GM19397 (cell line): ENCODE data around the gene SRRM2.

ENCODE experiments used
- ATAC-seq: cut with Tn5 transposase; IDR thresholded peaks from one replicate; pipeline ENCODE4 v1.9.1; 2021; ENCODE audit warnings: mild to moderate bottlenecking, moderate library complexity; ENCODE audit not compliant: unreplicated experiment

Gene SRRM2

GRCh38 chr16:2761472-2761871 is 9.0 kb downstream of the SRRM2 start:
- no peak for ATAC-seq

GRCh38 chr16:2761886-2762583 is 9.6 kb downstream of the SRRM2 start:
- no peak for ATAC-seq

- no peak for ATAC-seq
Observed at GRCh38 chr16:2762711-2763110, 10.3 kb downstream of the SRRM2 start.

GRCh38 chr16:2763173-2763572 is 10.7 kb downstream of the SRRM2 start:
- ATAC-seq, result no peak

DNA sequence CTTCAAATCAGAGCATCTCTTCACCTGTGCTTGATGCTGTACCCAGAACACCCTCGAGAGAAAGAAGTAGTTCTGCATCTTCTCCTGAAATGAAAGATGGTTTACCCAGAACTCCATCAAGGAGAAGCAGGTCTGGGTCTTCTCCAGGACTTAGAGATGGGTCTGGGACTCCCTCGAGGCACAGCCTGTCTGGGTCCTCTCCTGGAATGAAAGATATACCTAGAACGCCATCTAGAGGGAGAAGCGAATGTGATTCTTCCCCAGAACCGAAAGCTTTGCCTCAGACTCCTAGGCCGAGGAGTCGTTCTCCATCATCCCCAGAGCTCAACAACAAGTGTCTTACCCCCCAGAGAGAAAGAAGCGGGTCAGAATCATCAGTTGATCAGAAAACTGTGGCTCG is 12.3 kb downstream of the SRRM2 start:
- no peak for ATAC-seq

DNA sequence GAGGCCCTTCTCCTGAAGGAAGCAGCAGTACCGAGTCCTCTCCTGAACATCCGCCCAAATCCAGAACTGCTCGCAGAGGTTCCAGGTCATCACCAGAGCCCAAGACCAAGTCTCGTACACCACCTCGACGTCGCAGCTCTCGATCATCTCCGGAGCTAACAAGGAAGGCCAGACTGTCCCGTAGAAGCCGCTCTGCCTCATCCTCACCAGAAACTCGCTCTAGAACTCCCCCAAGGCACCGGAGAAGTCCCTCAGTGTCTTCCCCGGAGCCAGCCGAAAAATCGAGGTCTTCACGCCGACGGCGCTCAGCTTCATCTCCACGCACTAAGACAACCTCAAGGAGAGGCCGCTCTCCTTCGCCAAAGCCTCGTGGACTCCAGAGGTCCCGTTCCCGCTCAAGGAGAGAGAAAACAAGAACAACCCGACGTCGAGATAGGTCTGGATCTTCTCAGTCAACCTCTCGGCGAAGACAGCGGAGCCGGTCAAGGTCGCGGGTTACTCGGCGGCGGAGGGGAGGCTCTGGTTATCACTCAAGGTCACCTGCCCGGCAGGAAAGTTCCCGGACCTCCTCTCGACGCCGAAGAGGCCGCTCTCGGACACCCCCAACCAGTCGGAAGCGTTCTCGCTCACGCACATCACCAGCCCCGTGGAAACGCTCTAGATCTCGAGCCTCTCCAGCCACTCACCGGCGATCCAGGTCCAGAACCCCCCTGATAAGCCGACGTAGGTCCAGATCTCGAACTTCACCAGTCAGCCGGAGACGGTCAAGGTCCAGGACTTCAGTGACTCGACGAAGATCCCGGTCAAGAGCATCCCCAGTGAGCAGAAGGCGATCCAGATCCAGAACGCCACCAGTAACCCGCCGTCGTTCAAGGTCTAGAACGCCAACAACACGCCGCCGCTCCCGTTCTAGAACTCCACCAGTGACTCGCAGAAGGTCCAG is 13.3 kb downstream of the SRRM2 start:
- ATAC-seq, result no peak

GRCh38 chr16:2766430-2767139 is 14.1 kb downstream of the SRRM2 start:
- ATAC-seq, result no peak

- ATAC-seq, result no peak
Observed at GRCh38 chr16:2767140-2767731, 14.8 kb downstream of the SRRM2 start.

DNA sequence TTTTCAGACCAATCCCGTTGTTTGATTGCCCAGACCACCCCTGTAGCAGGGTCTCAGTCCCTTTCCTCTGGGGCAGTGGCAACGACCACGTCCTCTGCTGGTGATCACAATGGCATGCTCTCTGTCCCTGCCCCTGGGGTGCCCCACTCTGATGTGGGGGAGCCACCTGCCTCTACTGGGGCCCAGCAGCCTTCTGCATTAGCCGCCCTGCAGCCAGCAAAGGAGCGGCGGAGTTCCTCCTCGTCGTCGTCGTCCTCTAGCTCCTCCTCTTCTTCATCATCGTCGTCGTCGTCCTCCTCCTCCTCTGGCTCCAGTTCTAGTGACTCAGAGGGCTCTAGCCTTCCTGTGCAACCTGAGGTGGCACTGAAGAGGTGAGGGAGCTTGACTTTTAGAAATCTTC is 15.5 kb downstream of the SRRM2 start:
- no peak for ATAC-seq

GRCh38 chr16:2768403-2769089 is 16.1 kb downstream of the SRRM2 start:
- no peak for ATAC-seq

GRCh38 chr16:2769100-2769529 is 16.7 kb downstream of the SRRM2 start:
- ATAC-seq, result no peak

DNA sequence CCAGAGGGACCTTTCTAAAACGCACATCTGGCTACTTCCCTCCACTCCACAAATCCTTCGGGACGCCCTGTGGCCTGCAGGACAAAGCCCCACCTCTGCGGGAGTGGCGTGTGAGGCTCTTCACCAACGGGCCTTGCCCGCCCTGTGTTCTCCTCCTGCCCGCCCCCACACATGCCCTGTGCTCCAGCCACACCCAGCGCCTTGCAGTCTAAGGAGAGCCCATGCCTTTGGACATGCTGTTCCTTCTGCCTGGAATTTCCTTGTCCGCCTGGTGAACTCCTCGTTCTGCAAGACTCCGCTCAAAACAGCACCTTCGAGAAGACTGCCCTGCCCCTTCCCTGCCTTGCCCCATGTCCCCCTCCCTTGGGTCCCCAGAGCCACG is 17.2 kb downstream of the SRRM2 start:
- no peak for ATAC-seq

DNA sequence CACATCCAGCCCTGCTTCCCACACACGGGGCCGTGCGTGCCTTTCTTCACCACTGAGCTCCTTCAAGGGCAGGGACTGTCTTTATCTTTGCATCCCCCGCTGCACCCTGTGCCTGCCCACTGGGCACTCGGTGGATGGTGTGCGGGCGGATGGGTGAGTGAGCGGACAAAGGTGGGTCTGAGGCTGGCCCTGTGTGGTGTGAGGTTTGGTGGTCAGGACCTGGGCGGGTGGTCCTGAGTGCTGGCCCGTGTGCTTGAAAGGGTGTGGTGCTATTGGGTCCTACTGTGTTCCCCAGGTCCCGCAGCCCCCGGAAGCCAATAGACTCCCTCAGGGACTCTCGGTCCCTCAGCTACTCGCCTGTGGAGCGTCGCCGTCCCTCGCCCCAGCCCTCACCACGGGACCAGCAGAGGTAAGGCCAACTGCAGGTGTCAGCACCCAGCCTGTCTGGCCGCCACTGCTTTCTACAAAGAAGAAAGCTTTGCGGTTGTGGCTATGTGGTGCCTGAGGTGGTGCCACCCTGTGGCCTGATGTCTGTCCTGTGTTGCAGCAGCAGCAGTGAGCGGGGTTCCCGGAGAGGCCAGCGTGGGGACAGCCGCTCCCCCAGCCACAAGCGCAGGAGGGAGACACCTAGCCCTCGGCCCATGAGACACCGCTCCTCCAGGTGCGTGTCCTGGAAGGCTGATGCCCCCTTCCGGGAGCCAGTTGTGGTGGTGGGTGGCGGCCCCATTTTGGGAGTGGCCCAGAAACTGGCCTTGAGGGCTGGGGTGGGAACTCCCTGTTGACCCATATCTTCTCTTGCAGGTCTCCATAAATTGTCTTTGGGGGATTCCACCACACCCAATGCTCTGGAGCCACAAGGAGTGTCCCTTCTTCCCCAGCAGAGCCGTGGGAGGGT is 17.9 kb downstream of the SRRM2 start:
- ATAC-seq, result no peak

- ATAC-seq, result no peak
Observed at GRCh38 chr16:2771496-2772402, 19.3 kb downstream of the SRRM2 start.

DNA sequence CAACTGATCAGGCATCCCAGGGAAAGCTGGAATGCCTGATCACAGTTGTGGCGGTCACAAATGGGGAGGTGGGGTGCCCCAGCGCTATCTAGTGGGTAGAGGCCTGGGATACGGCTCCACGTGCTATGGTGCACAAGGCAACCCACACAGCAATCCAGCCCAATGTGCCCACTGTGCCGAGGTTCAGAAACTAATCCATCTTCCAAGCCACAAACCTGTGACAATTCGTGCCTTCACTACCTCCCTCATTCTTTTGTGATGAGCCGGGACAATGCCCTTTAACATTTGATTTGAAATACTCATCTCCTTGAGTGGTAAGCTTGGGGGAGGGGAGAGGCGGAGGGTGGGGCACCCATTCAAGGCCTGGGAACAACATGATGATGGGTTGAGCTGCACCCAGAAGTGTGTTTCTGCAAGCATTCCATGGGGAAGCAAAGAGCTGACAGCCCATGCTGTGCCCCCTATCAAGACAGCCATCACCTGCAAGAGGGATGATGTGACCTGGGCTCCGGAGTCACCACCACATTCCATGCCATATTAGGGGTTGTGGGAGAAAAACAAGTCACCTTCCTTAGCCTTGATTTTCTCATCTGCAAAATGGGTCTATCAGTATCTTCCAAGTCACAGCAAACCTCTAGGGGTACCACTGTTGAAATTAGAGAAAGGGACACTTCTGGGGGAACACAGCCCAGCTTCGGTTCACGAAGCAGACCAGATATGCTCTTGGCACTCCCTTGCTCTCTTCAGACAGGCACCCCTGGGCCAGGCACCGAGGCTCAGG is 20.9 kb downstream of the SRRM2 start:
- ATAC-seq, result no peak

DNA sequence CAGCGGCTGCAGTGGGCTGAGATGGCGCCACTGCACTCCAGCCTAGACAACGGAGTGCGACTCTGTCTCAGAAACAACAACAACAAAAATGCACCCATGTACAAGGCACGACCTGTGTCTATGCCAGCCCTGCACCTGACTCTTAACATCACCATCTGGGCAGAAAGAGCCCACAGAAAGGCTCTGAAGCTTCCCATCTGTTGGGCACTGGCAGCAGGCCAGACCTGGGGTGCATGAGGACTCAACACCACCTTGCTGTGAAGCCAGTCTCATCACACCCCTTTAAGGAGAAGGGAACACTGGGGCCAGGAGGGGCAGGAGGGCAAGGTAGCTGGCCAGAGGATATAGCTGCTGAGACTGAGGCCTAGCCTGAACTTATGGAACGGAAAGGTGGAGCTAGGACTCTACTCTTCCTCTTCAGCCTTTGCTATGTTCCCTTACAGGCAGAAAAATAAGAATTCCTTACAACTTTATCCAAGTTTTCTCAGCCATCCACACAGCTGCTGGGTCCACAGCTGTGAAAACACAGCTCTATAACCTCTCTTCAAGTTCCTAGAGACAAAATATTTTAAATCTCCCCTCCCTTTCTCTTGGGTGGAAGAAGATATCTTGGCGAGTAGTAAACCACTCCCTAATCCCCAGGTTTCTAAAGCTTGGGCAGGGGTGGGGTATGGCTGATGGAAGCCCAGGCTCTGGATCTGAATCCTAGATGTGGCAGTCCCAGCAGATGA is 21.9 kb downstream of the SRRM2 start:
- no peak for ATAC-seq

- no peak for ATAC-seq
Observed at GRCh38 chr16:2775131-2775716, 22.8 kb downstream of the SRRM2 start.
